Neutrophil (primary cell): ENCODE results near the gene MACO1.

Experiments used
- H3K27ac ChIP-seq: fragments of 200-600 bp; sonication (generic); 2 replicates; pipeline ENCODE4 v1.5.1; 2016; ENCODE audit warnings: mild to moderate bottlenecking, moderate library complexity
- H3K27me3 ChIP-seq: fragments of 200-600 bp; sonication (generic); 2 replicates; pipeline ENCODE4 v1.6.0; 2016; ENCODE audit warnings: mild to moderate bottlenecking
- H3K36me3 ChIP-seq: fragments of 200-600 bp; sonication (generic); 2 replicates; pipeline ENCODE4 v1.5.1; 2017
- H3K4me1 ChIP-seq, 2 experiments: fragments of 200-600 bp in 1 of 2; sonication (generic) in 1 of 2; 1 replicate in 1 of 2; 2 replicates in 1 of 2; pipeline versions ENCODE4 v1.5.1 to v1.6.1; 2013 to 2016; ENCODE audit warnings: low read depth in 1 of 2, low read length in 1 of 2, mild to moderate bottlenecking in 1 of 2, moderate library complexity in 1 of 2; ENCODE audit not compliant: control insufficient read depth in 1 of 2, insufficient read depth in 1 of 2
- H3K4me3 ChIP-seq, 2 experiments: fragments of 200-600 bp in 1 of 2; sonication (generic) in 1 of 2; 1 replicate in 1 of 2; 2 replicates in 1 of 2; pipeline ENCODE4 v1.5.1; 2013 to 2016; ENCODE audit warnings: low read depth in 1 of 2, low read length in 1 of 2, mild to moderate bottlenecking in 1 of 2, moderate library complexity in 1 of 2
- H3K9me3 ChIP-seq: fragments of 200-600 bp; sonication (generic); 2 replicates; pipeline ENCODE4 v1.5.1; 2016
- TF ChIP-seq, protein P1 (sequence below): fragments of 200-600 bp; sonication (generic); IDR thresholded peaks from 2 replicates; pipeline ENCODE4 v1.5.1; 2016; ENCODE audit warnings: antibody characterized with exemption

MACO1 gene

DNA sequence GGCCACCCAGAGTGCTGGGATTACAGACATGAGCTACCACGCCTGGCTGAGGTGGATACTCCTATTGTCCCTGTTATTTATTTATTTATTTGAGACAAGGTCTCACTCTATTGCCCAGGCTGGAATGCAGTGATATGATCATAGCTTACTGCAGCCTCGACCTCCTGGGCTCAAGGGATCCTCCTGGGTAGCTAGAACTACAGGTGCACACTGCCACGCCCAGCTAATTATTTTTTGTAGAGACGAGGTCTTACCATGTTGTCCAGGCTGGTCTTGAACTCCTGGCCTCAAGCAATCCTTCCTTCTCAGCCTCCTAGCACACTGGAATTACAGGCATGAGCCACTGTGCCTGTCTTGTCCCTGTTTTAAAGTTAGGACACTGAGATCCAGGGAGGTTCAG, 117.9 kb downstream of the MACO1 start:
- H3K36me3 ChIP-seq: no peaks in the 10 kb centered on the region
- H3K9me3 ChIP-seq: no peaks in the 10 kb centered on the region
- H3K4me1 ChIP-seq: peaks cover 36 to 47% of the 10 kb centered on the region in 2 experiments
- H3K27ac ChIP-seq: no peak overlapping the region
- H3K4me3 ChIP-seq: no peak overlapping the region
- TF ChIP-seq, protein P1, sequence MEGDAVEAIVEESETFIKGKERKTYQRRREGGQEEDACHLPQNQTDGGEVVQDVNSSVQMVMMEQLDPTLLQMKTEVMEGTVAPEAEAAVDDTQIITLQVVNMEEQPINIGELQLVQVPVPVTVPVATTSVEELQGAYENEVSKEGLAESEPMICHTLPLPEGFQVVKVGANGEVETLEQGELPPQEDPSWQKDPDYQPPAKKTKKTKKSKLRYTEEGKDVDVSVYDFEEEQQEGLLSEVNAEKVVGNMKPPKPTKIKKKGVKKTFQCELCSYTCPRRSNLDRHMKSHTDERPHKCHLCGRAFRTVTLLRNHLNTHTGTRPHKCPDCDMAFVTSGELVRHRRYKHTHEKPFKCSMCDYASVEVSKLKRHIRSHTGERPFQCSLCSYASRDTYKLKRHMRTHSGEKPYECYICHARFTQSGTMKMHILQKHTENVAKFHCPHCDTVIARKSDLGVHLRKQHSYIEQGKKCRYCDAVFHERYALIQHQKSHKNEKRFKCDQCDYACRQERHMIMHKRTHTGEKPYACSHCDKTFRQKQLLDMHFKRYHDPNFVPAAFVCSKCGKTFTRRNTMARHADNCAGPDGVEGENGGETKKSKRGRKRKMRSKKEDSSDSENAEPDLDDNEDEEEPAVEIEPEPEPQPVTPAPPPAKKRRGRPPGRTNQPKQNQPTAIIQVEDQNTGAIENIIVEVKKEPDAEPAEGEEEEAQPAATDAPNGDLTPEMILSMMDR: no peak
- peaks cover 20% of the 10 kb centered on the region for H3K27me3 ChIP-seq

DNA sequence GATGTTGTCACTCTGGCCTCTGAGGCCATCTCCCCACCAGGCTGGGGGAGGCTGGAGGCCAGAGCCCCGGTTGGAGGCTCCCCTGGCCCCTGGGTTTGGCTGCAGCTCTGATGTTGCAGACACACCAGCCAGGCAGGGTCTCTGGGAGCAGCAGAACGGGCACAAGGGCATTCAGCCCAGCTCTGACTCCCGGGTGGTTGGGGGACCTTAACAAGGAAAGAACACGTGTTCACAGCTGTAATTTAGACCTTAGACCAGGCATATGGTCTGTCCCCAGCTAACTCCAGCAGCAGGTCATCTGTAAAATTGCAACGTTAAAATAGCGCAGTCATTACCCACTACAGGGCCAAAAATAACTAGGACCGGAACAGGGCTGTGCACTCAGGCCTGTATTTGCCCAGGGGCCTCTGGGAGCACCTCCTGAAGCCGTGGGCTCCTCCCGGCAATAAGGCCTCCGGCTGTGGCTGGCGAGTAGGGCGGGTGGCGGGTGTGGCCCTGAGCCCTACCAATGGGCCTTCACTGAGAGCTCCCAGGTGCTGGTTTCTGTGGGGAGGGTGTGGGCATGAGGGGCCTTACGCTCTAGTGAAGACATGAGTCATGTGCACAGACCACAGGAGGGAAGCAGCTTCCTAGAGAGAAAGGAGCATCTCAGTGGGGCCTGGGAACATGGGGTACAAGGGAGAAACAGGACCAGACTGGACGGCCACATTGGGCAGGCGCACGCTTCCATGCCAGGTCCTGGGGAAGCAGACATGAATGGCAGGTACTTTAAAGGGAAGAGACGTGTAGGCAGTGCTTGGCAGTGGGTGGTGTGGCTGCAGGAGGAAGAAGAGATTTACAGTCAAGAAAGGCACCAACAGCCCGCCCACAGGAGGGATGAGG, 118.8 kb downstream of the MACO1 start:
- TF ChIP-seq, protein P1: no peak
- Histone ChIP-seq H3K27me3 (peaks cover 13% of the 10 kb centered on the region), H3K4me1 (peaks cover 27 to 39% of the 10 kb centered on the region in 2 experiments), H3K4me3 (no peak overlapping the region), H3K27ac (no peak overlapping the region), H3K9me3 (no peaks in the 10 kb centered on the region), H3K36me3 (no peaks in the 10 kb centered on the region)
